ENCODE results near the gene COQ8A. TPM values are rescaled to one million over a fixed set of nuclear protein-coding genes. Genes with fewer than 3 reads are reported as not detected.

The COQ8A gene
- total RNA-seq, 4 donors from 2014 or later: 22.8 to 41.7 (median 27.7) TPM

DNA sequence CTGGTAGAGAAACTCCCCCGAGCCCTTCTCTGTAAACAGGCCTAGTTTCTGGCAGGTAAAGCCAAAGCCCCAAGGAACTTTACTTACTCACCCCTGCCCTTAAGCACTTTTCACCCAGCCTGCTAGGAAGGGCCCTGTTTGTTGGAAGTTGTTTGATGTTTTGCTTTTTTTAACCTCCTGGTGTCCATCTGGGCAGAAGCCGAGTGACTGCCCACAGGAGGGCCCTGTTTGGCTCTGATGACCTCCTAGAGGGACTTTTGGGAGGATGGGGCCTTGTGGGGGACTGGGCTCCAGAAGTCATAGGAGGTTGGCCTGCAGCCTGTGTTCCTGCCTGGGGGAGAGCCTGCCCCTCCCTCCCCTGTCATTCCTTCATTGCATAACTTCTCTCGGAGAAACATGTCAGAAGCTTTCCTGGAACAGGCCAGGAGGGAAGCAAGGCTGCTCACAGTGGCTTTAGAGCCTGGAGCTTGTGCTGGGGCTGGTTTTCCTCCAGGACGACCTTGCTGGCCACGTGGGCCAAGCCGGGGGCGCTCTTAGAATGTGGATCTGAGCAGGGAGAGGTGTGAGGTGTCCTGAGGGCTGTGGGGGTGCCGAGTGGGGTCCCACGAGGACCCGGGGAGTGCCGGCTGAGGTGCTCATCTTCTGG lies 33.9 kb downstream of the COQ8A start:
- peaks cover 10 to 19% of the 10 kb centered on the region in 2 donors for H3K4me1 ChIP-seq
- intact Hi-C loops (cut with DNase I; ENCODE audit: low total_unique reads): no loop called here
- DNase-seq: peak; percentile 80 to 82
- peak overlapping the region; percentile 89 to 94 for H3K27ac ChIP-seq
- TF ChIP-seq, protein P1, sequence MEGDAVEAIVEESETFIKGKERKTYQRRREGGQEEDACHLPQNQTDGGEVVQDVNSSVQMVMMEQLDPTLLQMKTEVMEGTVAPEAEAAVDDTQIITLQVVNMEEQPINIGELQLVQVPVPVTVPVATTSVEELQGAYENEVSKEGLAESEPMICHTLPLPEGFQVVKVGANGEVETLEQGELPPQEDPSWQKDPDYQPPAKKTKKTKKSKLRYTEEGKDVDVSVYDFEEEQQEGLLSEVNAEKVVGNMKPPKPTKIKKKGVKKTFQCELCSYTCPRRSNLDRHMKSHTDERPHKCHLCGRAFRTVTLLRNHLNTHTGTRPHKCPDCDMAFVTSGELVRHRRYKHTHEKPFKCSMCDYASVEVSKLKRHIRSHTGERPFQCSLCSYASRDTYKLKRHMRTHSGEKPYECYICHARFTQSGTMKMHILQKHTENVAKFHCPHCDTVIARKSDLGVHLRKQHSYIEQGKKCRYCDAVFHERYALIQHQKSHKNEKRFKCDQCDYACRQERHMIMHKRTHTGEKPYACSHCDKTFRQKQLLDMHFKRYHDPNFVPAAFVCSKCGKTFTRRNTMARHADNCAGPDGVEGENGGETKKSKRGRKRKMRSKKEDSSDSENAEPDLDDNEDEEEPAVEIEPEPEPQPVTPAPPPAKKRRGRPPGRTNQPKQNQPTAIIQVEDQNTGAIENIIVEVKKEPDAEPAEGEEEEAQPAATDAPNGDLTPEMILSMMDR (IDR thresholded peaks at IDR 0.05): peak in 1 of 4 experiments; percentile 7
- TF ChIP-seq POLR2A (IDR thresholded peaks at IDR 0.05): peak in 1 of 2 donors; percentile 30
- no peaks in the 10 kb centered on the region for H3K9me3 ChIP-seq
- no peak overlapping the region for H3K4me3 ChIP-seq
- H3K27me3 ChIP-seq: no peaks in the 10 kb centered on the region
- H3K36me3 ChIP-seq: no peaks in the 10 kb centered on the region

DNA sequence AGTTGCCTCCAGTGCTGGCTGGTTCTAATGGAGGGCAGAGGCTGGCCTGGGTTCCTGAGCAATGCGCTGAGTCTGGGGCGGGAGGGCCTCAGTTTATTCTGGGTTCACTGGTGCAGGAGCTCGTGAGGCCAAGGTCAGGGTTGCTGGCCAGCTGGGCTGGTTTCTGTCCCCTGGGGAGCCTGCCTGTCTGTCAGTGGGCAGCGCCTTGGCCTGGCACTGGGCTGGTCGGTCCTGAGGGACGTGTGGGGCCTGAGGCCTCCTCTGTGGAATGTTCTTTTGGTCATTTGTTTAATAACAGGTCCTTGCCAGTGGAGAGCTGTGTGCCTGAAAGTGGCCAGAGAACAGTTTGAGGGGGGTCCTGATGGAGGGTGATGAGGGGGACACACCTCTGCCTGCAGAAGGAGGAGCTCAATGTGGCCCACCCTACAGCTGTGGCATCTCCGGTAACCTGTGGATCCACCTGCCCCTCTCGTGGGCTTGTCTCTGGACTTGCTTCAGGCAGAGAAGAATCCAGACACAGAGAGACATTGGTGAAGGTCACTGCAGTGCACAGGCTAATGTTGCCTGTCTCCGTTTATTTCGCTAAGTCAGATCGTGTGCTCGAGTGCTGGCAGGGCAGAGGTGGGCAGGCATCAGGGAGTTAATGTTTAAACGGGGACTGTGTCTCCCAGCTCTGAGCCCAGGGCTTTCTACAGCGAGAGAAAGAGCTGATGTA lies 34.6 kb downstream of the COQ8A start:
- peak overlapping the region; percentile 89 to 94 for H3K27ac ChIP-seq
- intact Hi-C loops (cut with DNase I; ENCODE audit: low total_unique reads): loop anchor here (5.0 kb wide), 1 partner anchor 102 kb away; the partner anchor contains the start of gene PSEN2
- H3K4me1 ChIP-seq: peaks cover 10 to 19% of the 10 kb centered on the region in 2 donors
- no peak overlapping the region for H3K4me3 ChIP-seq
- H3K36me3 ChIP-seq: no peaks in the 10 kb centered on the region
- TF ChIP-seq POLR2A (IDR thresholded peaks at IDR 0.05): no peak
- TF ChIP-seq, protein P1 (IDR thresholded peaks at IDR 0.05): no peak
- H3K27me3 ChIP-seq: no peaks in the 10 kb centered on the region
- no peaks in the 10 kb centered on the region for H3K9me3 ChIP-seq
- peak in 1 of 2 donors; percentile 53 for DNase-seq

GRCh38 chr1:226975259-226976250 lies 35.5 kb downstream of the COQ8A start:
- Histone ChIP-seq H3K9me3 (no peaks in the 10 kb centered on the region), H3K4me3 (no peak overlapping the region), H3K4me1 (peaks cover 10 to 19% of the 10 kb centered on the region in 2 donors), H3K27ac (peak overlapping the region; percentile 89 to 94), H3K36me3 (no peaks in the 10 kb centered on the region), H3K27me3 (no peaks in the 10 kb centered on the region)
- intact Hi-C loops (cut with DNase I; ENCODE audit: low total_unique reads): loop anchor here (5.0 kb wide), 1 partner anchor 103 kb away; the partner anchor contains the start of gene PSEN2
- DNase-seq: no peak
- TF ChIP-seq POLR2A (IDR thresholded peaks at IDR 0.05): no peak
- TF ChIP-seq, protein P1 (IDR thresholded peaks at IDR 0.05): no peak

- Histone ChIP-seq H3K27ac (peak overlapping the region in 1 of 2 donors; percentile 40), H3K36me3 (no peaks in the 10 kb centered on the region), H3K27me3 (no peaks in the 10 kb centered on the region), H3K4me1 (peaks cover 10 to 19% of the 10 kb centered on the region in 2 donors), H3K9me3 (no peaks in the 10 kb centered on the region), H3K4me3 (no peak overlapping the region)
- intact Hi-C loops (cut with DNase I; ENCODE audit: low total_unique reads): loop anchor here (5.0 kb wide), 1 partner anchor 104 kb away; the partner anchor contains the start of gene PSEN2
- no peak for TF ChIP-seq POLR2A (IDR thresholded peaks at IDR 0.05)
- TF ChIP-seq, protein P1 (IDR thresholded peaks at IDR 0.05): no peak
- DNase-seq: peak in 1 of 2 donors; percentile 10
Observed at GRCh38 chr1:226976276-226976977, 36.3 kb downstream of the COQ8A start.
